Tibial nerve (tissue), 4 donors: ENCODE results near the gene RAP1GAP2.
"Not testable (repeated sequence)": the region's sequence is repeated elsewhere in the genome, so short reads cannot be mapped to it uniquely, and the experiment has no call there.

Source experiments
- CTCF ChIP-seq, 5 experiments: fragments of 200-600 bp in 3 of 5; fragments of 450-650 bp in 2 of 5; sonication (generic) in 3 of 5; IDR thresholded peaks; one replicate each; pipeline ENCODE4 v1.5.1; 2016 to 2019; ENCODE audit warnings: antibody characterized with exemption in 5 of 5, mild to moderate bottlenecking in 3 of 5, moderate library complexity in 2 of 5
- EP300 ChIP-seq, 2 donors: sonication (generic); formaldehyde crosslinking; IDR thresholded peaks; one replicate each; pipeline ENCODE4 v1.6.1; 2017; ENCODE audit warnings: antibody characterized with exemption in 2 of 2, mild to moderate bottlenecking in 1 of 2
- POLR2A ChIP-seq, 2 donors: fragments of 450-650 bp; IDR thresholded peaks; one replicate each; pipeline ENCODE4 v1.6.1; 2017; ENCODE audit warnings: antibody characterized with exemption in 2 of 2, mild to moderate bottlenecking in 2 of 2, moderate library complexity in 2 of 2

- not testable (repeated sequence) for TF ChIP-seq EP300, CTCF, POLR2A (IDR thresholded peaks at IDR 0.05)
Measured at GRCh38 chr17:2785376-2785775, 10.9 kb upstream of the RAP1GAP2 start.
